Measurements from ENCODE around the gene HABP2.

HABP2 gene

GRCh38 chr10:113631684-113632367 is 79.0 kb downstream of the HABP2 start:
- no peak for DNase-seq (ENCODE audit: low spot score)

Measured in ecto neural progenitor cell (in vitro differentiated cells).